GM20000 (cell line): ENCODE results near the gene KHK.

Experiments
- DNase-seq: peaks from one replicate; pipeline ENCODE4 v3.0.0; 2012; ENCODE audit warnings: low spot score
- CTCF ChIP-seq: IDR thresholded peaks from 2 replicates; pipeline ENCODE4 v1.5.1; 2012; ENCODE audit warnings: mild to moderate bottlenecking, control low read depth; ENCODE audit errors: extremely low read depth, missing control alignments

KHK gene

GRCh38 chr2:27053321-27053720 lies 33.3 kb upstream of the KHK start:
- TF ChIP-seq CTCF: no peak
- no peak for DNase-seq

- DNase-seq: no peak
- TF ChIP-seq CTCF: no peak
These were observed 32.8 kb upstream of the KHK start for GRCh38 chr2:27053776-27054175.

- DNase-seq: no peak
- no peak for TF ChIP-seq CTCF
These were observed 31.9 kb upstream of the KHK start for GRCh38 chr2:27054721-27055120.

- no peak for DNase-seq
- no peak for TF ChIP-seq CTCF
These were observed 29.4 kb upstream of the KHK start for GRCh38 chr2:27057184-27057583.

- TF ChIP-seq CTCF: no peak
These were observed 28.4 kb upstream of the KHK start for GRCh38 chr2:27058210-27058609.

GRCh38 chr2:27059141-27059820 lies 27.3 kb upstream of the KHK start:
- DNase-seq: no peak
- no peak for TF ChIP-seq CTCF

More at GRCh38 chr2:27058210-27058609, 28.4 kb upstream of the KHK start:
- DNase-seq: no peak

GRCh38 chr2:27060323-27060722 lies 26.2 kb upstream of the KHK start:
- no peak for TF ChIP-seq CTCF
- no peak for DNase-seq
